NCI-H2227 (cell line): ENCODE data around the gene ATP5F1D.
A peak's percentile ranks its signal among the peaks of the same experiment; 100 is the strongest.

Experiments used
- DNase-seq: peaks from one replicate; lab custom pipeline; 2025; ENCODE audit not compliant: unreplicated experiment; lab: John Stamatoyannopoulos, UW

ATP5F1D gene

DNA sequence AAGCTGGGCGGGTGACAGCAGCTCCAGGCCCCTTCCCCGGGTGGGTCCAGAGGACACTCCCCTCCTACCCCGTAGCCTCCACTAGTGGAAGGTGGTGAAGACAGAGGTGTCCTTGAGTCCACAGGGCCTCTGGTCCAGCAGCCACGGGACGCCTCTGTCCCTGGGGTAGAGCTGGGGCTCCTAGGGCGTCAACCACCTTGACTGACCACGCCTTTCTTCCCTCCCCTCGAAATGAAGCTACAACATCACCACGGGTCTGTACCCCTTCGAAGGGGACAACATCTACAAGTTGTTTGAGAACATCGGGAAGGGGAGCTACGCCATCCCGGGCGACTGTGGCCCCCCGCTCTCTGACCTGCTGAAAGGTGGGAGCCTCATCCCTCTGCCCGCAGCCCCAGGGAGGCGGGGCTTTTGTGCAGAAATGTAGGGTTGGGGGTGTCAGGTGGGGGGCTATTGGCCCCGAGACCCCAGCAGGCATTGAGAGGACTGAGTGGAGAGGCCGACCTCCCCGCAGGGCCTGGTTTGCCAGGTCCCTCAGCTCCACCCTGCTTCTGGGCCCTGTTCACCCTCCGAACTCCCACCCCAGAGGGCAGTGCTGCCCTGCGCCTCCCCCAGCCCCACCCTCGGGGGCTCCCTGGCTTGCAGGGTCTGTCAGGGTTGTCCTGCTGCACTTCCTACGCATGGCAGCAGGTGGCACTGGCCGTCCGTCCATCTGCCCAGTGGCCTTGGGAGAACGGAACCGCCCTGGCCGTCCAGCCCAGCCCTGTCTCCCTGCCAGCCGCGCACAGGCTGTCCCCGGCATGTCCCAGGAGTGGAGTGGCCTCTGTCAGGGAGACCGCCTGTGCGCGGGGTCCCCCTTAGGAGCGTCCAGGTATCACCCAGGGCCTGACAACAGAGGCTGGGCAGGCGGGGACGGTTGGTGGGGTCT lies 20.3 kb upstream of the ATP5F1D start:
- DNase-seq: peak; percentile 56

DNA sequence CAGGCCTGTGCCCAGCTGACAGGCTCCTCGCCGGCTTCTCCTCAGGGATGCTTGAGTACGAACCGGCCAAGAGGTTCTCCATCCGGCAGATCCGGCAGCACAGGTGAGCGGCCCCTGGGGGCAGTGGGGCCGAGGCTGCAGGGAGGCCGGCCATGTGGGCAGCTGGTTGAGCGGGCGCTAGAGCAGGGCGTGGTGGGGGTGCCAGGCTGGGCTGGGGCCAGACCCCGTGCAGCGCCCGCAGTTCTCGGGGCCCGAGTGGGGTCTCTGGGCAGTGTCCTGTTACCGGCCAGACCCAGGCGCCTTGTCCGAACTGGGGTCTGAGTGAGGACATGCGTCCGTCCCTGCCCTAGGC lies 19.7 kb upstream of the ATP5F1D start:
- DNase-seq: no peak

- no peak for DNase-seq
Observed at GRCh38 chr19:1222394-1222793, 19.2 kb upstream of the ATP5F1D start.

GRCh38 chr19:1223018-1223855 lies 18.3 kb upstream of the ATP5F1D start:
- DNase-seq: peak; percentile 44

DNA sequence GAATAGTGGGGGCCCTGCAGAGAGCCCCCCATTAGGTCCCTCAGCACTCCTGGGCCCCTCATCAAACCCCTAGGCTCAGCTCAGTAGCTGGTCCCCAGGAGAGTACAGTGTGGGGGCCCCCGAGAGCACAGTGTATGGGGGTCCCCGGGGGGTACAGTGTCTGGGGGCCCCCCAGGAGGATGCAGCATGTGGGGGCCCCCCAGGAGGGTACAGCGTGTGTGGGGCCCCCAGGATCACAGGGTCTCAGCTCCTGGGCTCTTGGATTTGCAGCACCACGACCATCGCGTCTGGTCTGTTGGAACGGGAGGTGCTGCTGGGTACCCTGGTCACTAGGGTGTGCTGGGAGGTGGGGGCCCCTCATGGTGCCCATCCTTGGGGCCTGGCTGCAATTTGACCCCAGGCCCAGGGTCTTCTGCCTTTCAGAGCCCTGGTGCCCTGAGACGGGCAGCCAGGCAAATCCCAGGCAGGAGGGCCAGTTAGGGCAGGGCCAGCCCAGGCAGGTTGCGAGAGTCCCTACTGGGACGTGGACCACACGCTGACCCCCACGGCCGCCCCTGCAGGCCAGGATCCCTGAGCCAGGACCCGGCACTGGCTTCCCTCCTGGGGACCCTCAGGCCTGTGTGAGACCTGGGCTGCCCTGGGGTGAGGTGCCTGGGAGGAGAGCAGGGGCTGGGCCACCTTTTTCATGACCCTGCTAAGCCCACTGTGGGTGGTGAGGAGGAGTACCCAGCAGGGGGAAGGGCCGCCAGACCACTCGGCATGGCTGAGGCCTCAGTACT lies 17.3 kb upstream of the ATP5F1D start:
- no peak for DNase-seq

DNA sequence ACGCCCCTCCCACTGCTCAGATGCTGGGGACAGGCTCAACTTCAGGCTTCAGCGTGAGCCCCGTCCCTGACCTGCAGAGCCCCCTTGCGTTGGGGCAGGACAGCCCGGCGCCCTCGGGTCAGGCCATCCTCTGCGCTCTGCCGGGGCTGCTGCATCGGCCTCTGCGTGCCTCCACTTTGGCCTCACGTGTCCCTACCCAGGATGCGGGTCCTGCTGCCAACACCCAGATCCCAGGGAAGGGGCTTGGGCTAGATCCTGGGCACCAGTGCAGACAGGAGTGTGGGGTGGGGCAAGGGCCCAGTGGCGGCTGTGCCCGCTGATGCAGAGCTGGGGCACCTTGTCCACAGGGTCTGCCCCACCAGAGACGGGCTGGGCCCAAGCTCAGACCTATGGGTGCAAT lies 16.7 kb upstream of the ATP5F1D start:
- no peak for DNase-seq

- no peak for DNase-seq
Observed at GRCh38 chr19:1225440-1226226, 15.9 kb upstream of the ATP5F1D start.

- DNase-seq: no peak
Observed at GRCh38 chr19:1226227-1226518, 15.4 kb upstream of the ATP5F1D start.

DNA sequence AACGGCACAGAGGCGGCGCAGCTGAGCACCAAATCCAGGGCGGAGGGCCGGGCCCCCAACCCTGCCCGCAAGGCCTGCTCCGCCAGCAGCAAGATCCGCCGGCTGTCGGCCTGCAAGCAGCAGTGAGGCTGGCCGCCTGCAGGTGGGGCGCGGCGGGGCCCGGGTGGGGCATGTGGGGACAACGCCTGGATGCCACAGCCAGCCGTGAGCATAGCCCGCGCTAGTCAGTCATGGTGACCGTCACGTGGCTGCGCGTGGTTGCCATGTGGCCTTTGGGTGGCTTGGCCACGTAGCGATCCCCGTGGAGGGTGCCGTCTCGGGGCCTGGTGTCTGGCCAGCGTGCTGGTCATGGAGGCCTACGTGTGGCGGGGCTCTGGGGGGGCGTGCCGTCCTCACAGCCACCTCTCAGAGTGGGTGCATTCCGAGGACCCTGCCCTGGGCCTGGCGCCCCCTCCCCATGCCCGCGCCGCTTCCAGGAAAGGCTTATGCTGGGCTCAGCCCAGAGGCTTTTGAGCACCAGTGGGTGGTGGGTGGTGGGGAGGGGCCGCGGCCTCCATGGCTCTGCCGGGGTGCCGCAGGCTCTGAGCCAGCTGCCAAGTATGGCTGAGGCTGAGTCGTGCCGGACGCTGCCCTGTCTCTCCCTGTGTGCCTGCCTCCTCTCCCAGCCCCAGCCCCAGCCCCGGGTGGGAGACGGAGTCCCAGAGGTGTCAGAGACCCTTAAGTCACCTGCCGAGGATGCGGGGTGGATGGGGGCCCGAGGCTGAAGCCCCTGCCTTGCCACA lies 14.8 kb upstream of the ATP5F1D start:
- DNase-seq: no peak

GRCh38 chr19:1227304-1228054 lies 14.1 kb upstream of the ATP5F1D start:
- DNase-seq: no peak

DNA sequence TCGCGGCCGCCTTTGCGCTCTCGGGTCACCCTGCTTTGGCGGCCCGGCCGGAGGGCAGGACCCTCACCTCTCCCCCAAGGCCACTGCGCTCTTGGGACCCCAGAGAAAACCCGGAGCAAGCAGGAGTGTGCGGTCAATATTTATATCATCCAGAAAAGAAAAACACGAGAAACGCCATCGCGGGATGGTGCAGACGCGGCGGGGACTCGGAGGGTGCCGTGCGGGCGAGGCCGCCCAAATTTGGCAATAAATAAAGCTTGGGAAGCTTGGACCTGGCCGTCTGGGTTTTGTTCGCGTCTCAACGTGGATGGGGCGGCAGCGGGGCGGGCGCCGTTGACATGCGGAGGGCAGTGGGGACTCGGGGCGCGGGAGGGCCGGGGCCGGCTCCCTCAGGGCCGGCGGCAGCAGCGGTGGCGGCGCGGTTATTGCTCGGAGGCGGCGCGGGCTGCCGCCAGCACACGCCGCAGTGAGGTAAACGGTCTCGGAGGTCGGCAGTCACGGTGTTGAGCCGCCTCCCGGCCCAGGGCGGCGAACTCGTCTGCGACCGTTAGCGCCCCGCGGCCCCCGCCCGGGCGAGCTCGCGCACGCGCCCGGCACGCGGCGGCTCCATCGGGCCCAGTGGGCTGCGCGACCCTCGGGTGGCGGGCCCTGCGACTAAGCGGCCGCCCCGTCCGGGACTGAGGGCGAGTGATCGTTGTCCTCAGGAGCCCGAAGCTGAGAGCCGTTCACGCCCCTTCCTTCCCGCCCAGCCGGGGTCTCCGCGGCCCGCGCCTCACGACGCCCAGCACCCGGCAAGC lies 13.2 kb upstream of the ATP5F1D start:
- DNase-seq: no peak

DNA sequence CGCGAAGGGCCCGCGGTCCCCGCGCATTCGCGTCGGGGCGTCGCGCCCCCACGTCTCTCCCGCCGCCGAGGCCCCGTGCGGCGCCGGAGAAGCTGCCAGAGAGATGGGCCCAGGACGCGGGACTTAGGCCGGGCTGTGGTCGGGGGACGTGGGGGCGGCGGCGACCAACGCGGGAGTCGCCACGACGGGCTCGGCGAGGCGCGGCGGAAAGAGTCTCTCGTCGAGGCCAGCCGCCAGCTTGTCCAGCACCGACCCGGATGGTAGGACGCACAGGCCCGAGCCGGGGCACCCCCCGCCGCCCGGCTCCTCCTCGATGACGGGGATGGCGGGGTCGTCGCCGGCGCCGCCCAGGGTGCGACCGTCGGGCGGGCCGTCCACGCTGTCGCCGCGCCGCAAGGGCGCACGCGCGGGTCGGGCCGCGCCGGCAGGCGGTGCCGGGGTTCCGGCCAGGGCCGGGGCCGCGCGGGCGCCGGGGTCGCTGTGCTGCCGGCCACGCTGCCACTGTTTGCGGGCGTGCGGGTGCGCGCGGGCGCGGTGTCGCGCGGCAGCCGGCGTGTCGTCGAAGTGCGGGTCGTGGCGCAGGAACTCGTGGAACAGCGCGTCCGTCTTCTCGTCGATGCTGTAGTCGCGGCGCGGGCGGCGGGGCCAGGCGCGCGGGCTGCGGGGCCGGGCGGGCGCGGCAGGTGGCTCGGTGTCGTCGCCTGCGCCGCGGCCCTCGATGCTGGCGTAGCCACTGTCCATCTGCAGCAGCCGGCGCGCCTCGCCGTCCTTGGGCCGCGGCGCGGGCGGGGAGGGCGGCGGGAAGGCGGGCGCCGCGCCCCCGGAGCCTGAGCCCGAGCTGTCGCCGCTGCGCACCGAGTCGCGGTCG lies 12.3 kb upstream of the ATP5F1D start:
- no peak for DNase-seq

DNA sequence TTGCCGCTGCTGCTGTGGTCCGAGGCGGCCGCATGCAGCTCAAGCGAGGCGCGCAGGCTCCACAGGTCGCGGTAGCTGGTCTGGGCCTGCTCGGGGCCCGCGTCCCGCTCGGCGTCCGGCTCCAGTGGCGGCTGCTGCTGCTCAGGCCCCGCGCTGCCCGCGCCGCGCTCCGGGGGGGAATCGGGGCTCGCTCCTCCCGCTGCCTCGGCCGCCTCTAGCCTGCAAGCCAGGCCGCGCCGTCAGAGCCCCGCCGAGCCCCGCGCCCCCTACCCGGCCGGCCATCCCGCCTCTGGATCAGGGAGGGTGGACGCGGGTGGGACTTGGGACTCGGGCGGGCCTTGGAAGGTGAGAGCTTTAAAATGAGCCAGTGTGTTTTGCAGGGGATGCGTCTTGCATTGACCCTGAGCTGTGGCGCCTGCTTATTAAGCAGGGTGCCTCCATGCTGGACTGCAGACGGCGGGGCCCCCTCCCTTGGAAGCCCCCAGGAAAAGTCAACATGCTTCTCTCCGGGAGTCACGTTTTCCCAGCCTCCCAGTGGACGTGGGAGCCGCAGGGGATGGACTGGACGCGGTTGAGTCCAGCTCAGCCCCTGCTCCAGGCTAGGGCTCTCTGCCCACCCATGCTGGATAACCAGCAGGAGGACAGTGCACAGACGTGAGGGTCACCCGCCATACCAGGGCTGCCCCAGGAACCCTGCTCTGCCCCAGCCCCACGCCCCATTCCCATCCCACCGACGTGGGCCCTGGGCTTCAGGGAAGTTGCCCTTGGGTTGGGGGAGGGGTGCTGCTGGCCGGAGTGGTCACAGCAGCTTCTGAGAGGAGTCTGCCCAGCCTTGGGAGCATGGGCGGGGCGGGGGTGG lies 11.4 kb upstream of the ATP5F1D start:
- no peak for DNase-seq

DNA sequence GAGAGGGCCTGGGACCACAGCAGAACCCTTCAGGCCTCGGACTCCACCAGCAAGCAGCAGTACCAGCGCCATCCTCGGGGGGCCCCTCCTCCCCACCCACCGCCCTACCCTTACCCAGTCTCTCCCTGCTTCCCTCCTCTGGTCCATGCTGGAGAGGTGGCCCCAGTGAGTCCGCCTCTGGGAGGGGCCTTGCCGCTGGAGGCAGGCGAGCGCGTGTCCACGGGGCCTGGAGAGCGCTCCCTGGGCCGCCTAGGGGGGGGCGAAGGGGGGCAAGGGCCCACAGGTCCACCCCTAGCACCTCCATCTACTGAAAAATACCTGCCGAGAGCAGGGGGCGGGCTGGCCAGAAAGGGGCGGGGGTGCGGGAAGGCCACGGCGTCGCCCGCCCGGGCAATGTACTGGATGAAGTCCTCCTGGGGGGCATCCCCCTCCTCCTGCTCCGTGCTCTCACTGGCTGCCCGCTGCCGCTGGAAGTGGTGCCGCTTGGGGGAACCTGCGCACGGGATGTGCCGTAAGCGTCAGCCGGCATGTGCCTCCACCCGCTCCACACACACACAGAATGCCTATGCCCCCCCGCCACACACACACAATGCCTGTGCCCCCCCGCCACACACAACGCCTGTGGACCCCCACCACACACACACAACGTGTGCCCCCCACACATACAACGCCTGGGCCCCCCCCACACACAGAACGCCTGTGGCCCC lies 10.6 kb upstream of the ATP5F1D start:
- DNase-seq: no peak

GRCh38 chr19:1231729-1232637 lies 9.6 kb upstream of the ATP5F1D start:
- no peak for DNase-seq
